ENCODE measurements around the gene TRAPPC6A.

TRAPPC6A gene

DNA sequence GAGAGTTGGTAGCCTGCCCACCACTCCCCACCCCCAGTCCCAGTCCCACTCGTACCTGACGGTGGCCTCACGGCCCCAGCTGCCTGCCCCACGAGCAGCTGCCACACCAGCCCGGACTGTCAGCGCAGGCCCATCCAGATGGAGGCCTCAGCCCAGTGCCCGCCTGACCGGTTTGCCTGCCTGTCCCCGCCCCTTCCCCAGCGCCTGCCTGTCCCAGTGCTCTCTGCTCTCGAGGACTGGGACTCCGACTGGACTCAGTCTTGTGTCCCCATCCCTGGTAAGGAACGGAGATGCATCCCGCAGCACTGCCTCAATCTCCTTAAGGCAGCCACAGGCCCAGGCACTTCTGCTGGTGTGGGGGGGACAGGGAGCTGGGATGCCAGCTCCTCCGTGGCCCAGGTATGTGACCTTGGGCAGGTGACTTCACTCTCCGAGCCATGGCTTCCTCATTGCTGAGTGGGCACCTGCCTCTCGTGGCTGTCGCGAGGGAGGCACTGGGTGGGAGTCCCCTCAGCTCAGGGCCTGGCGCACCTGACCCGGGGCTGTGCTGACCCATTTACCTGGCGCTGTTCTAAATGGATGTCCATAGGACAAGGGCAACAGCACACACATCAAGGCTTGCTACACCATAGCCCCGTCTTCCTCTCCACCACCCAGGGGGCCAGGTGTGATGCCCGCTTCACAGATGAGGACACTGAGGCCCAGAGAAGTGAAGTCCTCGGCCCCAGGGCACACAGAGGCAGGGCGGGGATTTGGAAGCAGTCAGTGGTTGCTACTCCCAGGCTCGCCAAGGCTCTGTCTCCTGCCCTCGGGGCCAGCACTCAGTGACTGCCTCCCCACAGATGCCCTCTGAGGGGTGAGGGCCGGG, 16.9 kb downstream of the TRAPPC6A start, which contains the start of gene NKPD1:
Gene NKPD1, minus strand, starts transcription at position 113 of the 868 bp plus-strand sequence. CDS start 832 bp downstream, outside the sequence.
- intact Hi-C loops (cut with DNase I; ENCODE audit: low total_unique reads), result no loop called here

DNA sequence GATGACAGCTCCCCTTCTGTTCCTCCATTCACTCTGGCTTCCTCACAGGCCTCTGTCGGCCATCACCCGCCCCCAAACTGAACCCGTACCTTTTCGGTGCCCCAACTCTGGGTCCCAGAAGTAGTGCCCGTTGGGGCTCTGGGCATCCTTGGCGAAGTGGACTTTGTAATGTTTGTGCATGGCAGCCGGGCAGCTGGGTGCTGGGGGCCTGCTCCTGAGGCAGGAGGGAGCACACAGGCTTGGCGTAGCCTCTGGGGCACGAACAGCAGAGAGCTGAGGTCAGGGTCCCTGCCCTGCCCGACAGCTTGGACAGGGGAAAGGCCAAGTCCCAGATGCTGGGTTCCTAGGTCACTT, 18.1 kb downstream of the TRAPPC6A start:
- no peaks in the 10 kb centered on the region for H3K9me3 ChIP-seq
- H3K27me3 ChIP-seq, result peaks cover 0 to 83% of the 10 kb centered on the region in 2 donors
- intact Hi-C loops (cut with DNase I; ENCODE audit: low total_unique reads), result no loop called here
- H3K27ac ChIP-seq, result no peak overlapping the region
- TF ChIP-seq CTCF (IDR thresholded peaks at IDR 0.05), result no peak
- no peaks in the 10 kb centered on the region for H3K36me3 ChIP-seq
- H3K4me3 ChIP-seq, result no peak overlapping the region
- peaks cover 0 to 27% (median 0%) of the 10 kb centered on the region in 4 donors for H3K4me1 ChIP-seq
- DNase-seq, result no peak

More for the DNA sequence above, 16.9 kb downstream of the TRAPPC6A start, which contains the start of gene NKPD1:
- Histone ChIP-seq H3K4me3 (no peak within 1 kb of the TSS), H3K4me1 (peaks cover 0 to 29% (median 0%) of the 10 kb centered on the region in 4 donors), H3K36me3 (no peaks in the 10 kb centered on the region), H3K27ac (no peak within 1 kb of the TSS), H3K9me3 (no peaks in the 10 kb centered on the region), H3K27me3 (peaks cover 0 to 73% of the 10 kb centered on the region in 2 donors)
- DNase-seq, result no peak
- no peak for TF ChIP-seq CTCF (IDR thresholded peaks at IDR 0.05)

GRCh38 chr19:45159210-45159970, 18.6 kb downstream of the TRAPPC6A start:
- Histone ChIP-seq H3K4me1 (peaks cover 0 to 21% (median 0%) of the 10 kb centered on the region in 4 donors), H3K27me3 (peaks cover 0 to 84% of the 10 kb centered on the region in 2 donors), H3K27ac (no peak overlapping the region), H3K9me3 (no peaks in the 10 kb centered on the region), H3K4me3 (no peak overlapping the region), H3K36me3 (no peaks in the 10 kb centered on the region)
- DNase-seq, result no peak
- intact Hi-C loops (cut with DNase I; ENCODE audit: low total_unique reads), result no loop called here
- no peak for TF ChIP-seq CTCF (IDR thresholded peaks at IDR 0.05)

DNA sequence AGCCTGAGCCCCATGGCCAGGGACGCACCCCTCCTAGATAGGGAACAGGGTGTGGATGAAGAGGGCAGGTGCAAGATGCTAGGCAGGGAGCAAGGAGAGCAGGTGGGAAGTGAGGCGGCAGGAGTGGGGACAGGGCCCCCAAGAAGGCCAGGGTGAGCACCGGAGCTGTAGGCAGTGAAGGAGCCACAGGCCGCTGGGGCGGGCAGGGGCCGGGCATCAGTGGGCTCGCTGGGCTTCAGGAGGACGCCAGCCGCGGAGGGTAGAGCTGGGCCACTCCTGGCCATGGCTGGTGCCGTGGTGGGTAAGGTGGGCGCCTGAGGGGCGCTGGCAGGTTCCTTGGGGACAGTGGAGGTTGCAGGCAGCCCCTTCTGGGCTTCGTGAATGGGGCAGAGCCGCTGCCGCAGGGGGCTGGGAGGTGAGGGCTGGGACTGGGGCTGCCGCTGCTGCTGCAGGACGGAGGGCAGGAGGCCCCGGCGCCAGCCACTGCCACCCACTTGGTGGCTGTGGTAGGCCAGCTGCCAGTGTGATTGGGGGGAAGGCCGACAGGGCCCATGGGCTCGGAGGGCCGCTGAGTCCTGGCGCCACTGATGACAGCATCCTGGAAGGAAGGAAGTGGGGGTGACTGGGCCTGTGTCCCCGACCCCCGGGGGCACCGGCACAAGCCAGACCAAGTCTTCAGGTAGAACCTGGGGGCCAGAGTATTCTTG, 19.4 kb downstream of the TRAPPC6A start:
- no peak for TF ChIP-seq CTCF (IDR thresholded peaks at IDR 0.05)
- peaks cover under 1 to 22% (median 3%) of the 10 kb centered on the region in 4 donors for H3K4me1 ChIP-seq
- H3K9me3 ChIP-seq, result no peaks in the 10 kb centered on the region
- H3K36me3 ChIP-seq, result no peaks in the 10 kb centered on the region
- H3K4me3 ChIP-seq, result no peak overlapping the region
- H3K27ac ChIP-seq, result no peak overlapping the region
- peaks cover 0 to 90% of the 10 kb centered on the region in 2 donors for H3K27me3 ChIP-seq
- no peak for DNase-seq
- intact Hi-C loops (cut with DNase I; ENCODE audit: low total_unique reads), result no loop called here

- intact Hi-C loops (cut with DNase I; ENCODE audit: low total_unique reads), result no loop called here
- H3K4me3 ChIP-seq, result no peak overlapping the region
- H3K9me3 ChIP-seq, result no peaks in the 10 kb centered on the region
- no peaks in the 10 kb centered on the region for H3K36me3 ChIP-seq
- H3K27ac ChIP-seq, result no peak overlapping the region
- peaks cover 10 to 34% (median 22%) of the 10 kb centered on the region in 4 donors for H3K4me1 ChIP-seq
- no peak for TF ChIP-seq CTCF (IDR thresholded peaks at IDR 0.05)
- peaks cover 0 to 90% of the 10 kb centered on the region in 2 donors for H3K27me3 ChIP-seq
- DNase-seq, result no peak
Observed at GRCh38 chr19:45156751-45157150, 21.3 kb downstream of the TRAPPC6A start.
